SK-N-DZ (cell line): ENCODE data around the gene SHISA3.

Experiments used
- DNase-seq: peaks from one replicate; pipeline ENCODE4 v3.0.0-alpha.2; 2015; ENCODE audit warnings: low spot score

Gene SHISA3

DNA sequence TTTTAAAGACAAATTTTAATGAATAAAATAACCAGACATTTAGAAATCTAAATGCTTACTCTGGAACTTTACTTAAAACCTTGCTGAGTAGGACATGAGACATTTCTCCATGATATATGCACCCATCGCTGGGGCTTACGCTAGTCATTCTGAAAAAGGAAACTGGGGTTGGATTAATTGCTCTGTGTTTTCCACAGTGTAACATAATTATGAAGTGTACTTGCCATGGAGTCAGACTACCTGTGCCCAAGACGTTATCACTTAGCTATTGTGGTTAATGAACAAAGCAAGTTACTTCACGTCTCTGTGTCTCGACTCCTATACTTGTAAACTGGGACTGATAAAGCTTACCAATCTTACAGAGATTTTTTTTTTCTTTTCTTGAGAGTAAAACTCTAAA lies 47.8 kb downstream of the SHISA3 start:
- DNase-seq, result no peak

DNA sequence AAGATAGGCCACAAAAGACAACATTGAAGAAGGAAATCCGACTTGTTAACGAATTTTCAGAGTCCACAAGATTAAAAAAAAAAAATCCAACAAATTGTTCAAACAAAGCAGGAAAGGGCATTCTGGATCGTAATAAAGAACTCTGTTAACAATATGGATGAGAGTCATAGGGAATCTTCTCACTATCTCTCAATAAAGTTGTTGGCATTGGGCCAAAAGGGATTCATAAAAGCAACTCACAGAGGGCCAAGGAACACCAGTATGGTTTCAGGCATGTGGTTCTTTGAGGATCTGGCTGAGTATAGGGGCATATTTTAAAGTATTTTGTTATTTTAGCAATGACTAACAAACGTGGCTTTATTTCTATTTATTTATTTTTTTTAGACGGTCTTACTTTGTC lies 49.5 kb downstream of the SHISA3 start:
- no peak for DNase-seq
